Liver (tissue), 9 donors: ENCODE results near the gene SSPN. TPM values are rescaled to one million over a fixed set of nuclear protein-coding genes. Genes with fewer than 3 reads are reported as not detected.

Experiments
- DNase-seq: peaks from one replicate; pipeline ENCODE4 v3.0.0-alpha.2; 2017; ENCODE audit warnings: low spot score
- H3K27ac ChIP-seq, 2 donors: one replicate each; pipeline ENCODE4 v1.7.0; 2013; ENCODE audit warnings: inconsistent platforms in 2 of 2, low read length in 2 of 2, control low read depth in 1 of 2, low read depth in 1 of 2, mild to moderate bottlenecking in 1 of 2
- H3K27me3 ChIP-seq, 4 donors: one replicate each; pipeline versions ENCODE4 v1.6.1 to v1.7.0; 2013; ENCODE audit warnings: low read length in 3 of 4, inconsistent platforms in 1 of 4, mild to moderate bottlenecking in 1 of 4, moderate library complexity in 1 of 4; ENCODE audit not compliant: control insufficient read depth in 4 of 4, insufficient read depth in 4 of 4
- H3K36me3 ChIP-seq, 4 donors: one replicate each; pipeline versions ENCODE4 v1.6.1 to v1.7.0; 2013; ENCODE audit warnings: low read length in 3 of 4, mild to moderate bottlenecking in 3 of 4, low read depth in 1 of 4, moderate library complexity in 1 of 4; ENCODE audit not compliant: control insufficient read depth in 4 of 4, insufficient read depth in 3 of 4
- H3K4me1 ChIP-seq, 4 donors: one replicate each; pipeline versions ENCODE4 v1.6.1 to v1.7.0; 2013; ENCODE audit warnings: low read length in 3 of 4, mild to moderate bottlenecking in 3 of 4, moderate library complexity in 1 of 4; ENCODE audit not compliant: control insufficient read depth in 4 of 4, insufficient read depth in 4 of 4
- H3K4me3 ChIP-seq, 3 donors: one replicate each; pipeline versions ENCODE4 v1.6.1 to v1.7.0; 2013; ENCODE audit warnings: low read length in 3 of 3, control low read depth in 1 of 3, low read depth in 1 of 3, mild to moderate bottlenecking in 1 of 3
- H3K9ac ChIP-seq, 2 donors: one replicate each; pipeline ENCODE4 v1.7.0; 2013; ENCODE audit warnings: low read length in 2 of 2, mild to moderate bottlenecking in 2 of 2, moderate library complexity in 2 of 2, control low read depth in 1 of 2, low read depth in 1 of 2
- H3K9me3 ChIP-seq, 4 donors: one replicate each; pipeline versions ENCODE4 v1.6.1 to v1.7.0; 2013; ENCODE audit warnings: low read length in 3 of 4; ENCODE audit not compliant: control insufficient read depth in 4 of 4
- ATF3 ChIP-seq: IDR thresholded peaks from 2 replicates; pipeline ENCODE4 v1.6.1; 2016; ENCODE audit warnings: antibody characterized with exemption
- CTCF ChIP-seq: fragments of 150-350 bp; IDR thresholded peaks from 2 replicates; pipeline ENCODE4 v1.5.1; 2017; ENCODE audit warnings: improper control_type of control experiment, low read depth, low read length; ENCODE audit not compliant: missing input control
- EGR1 ChIP-seq, 2 donors: IDR thresholded peaks; 2 replicates each; pipeline ENCODE4 v1.6.1; 2016 to 2018; ENCODE audit warnings: antibody characterized with exemption in 2 of 2, low read depth in 2 of 2
- FOXA1 ChIP-seq: IDR thresholded peaks from 2 replicates; pipeline ENCODE4 v1.6.1; 2016; ENCODE audit warnings: antibody characterized with exemption
- FOXA2 ChIP-seq: IDR thresholded peaks from 2 replicates; pipeline ENCODE4 v1.6.1; 2016; ENCODE audit warnings: antibody characterized with exemption
- GABPA ChIP-seq, 2 donors: IDR thresholded peaks in 1 of 2; conservative IDR thresholded peaks in 1 of 2; 2 replicates each; pipeline ENCODE4 v1.6.1; 2016; ENCODE audit warnings: antibody characterized with exemption in 2 of 2, mild to moderate bottlenecking in 1 of 2, moderate library complexity in 1 of 2
- HNF4A ChIP-seq, 2 donors: conservative IDR thresholded peaks; 2 replicates each; pipeline ENCODE4 v1.6.1; 2016; ENCODE audit warnings: antibody characterized with exemption in 2 of 2, mild to moderate bottlenecking in 2 of 2
- HNF4G ChIP-seq: IDR thresholded peaks from 2 replicates; pipeline ENCODE4 v1.6.1; 2016; ENCODE audit warnings: antibody characterized with exemption
- JUND ChIP-seq, 2 donors: IDR thresholded peaks; 2 replicates each; pipeline ENCODE4 v1.6.1; 2016; ENCODE audit warnings: antibody characterized with exemption in 2 of 2
- MAX ChIP-seq: IDR thresholded peaks from 2 replicates; pipeline ENCODE4 v1.6.1; 2016; ENCODE audit warnings: antibody characterized with exemption
- NR2F2 ChIP-seq: IDR thresholded peaks from 2 replicates; pipeline ENCODE4 v1.6.1; 2016; ENCODE audit warnings: antibody characterized with exemption
- RAD21 ChIP-seq, 2 donors: IDR thresholded peaks; 2 replicates each; pipeline ENCODE4 v1.6.1; 2016; ENCODE audit warnings: antibody characterized with exemption in 2 of 2, mild to moderate bottlenecking in 2 of 2
- REST ChIP-seq: IDR thresholded peaks from 2 replicates; pipeline ENCODE4 v1.6.1; 2016; ENCODE audit warnings: antibody characterized with exemption, mild to moderate bottlenecking
- RXRA ChIP-seq, 2 donors: IDR thresholded peaks; 2 replicates each; pipeline ENCODE4 v1.6.1; 2017 to 2018; ENCODE audit warnings: antibody characterized with exemption in 2 of 2, mild to moderate bottlenecking in 1 of 2
- SP1 ChIP-seq: IDR thresholded peaks from 2 replicates; pipeline ENCODE4 v1.6.1; 2018; ENCODE audit warnings: antibody characterized with exemption, mild to moderate bottlenecking
- TAF1 ChIP-seq: conservative IDR thresholded peaks from 2 replicates; pipeline ENCODE4 v1.6.1; 2016; ENCODE audit warnings: antibody characterized with exemption, mild to moderate bottlenecking
- YY1 ChIP-seq: IDR thresholded peaks from 2 replicates; pipeline ENCODE4 v1.6.1; 2016; ENCODE audit warnings: antibody characterized with exemption, mild to moderate bottlenecking
- ZBTB33 ChIP-seq: IDR thresholded peaks from 2 replicates; pipeline ENCODE4 v1.6.1; 2016; ENCODE audit warnings: antibody characterized with exemption
- WGBS: extraction: QIAGEN DNeasy Blood & Tissue Kit; methylation state at CpG from one replicate; pipeline ENCODE4 v1.1.7; 2013; 5-methylcytosine and 5-hydroxymethylcytosine counted together
- polyA plus RNA-seq, 2 donors: library from polyadenylated mRNA; stranded (reverse) in 1 of 2; unstranded in 1 of 2; fragments of 200-250 nt in 1 of 2; fragments of >200 nt in 1 of 2; fragmentation: Nextera tagmentation in 1 of 2; extraction: Ambion mirVana in 1 of 2; gene quantifications; one replicate each; pipeline versions ENCODE4 v1.2.1 to v1.2.3, GENCODE V29; 2013 to 2015
- total RNA-seq, 2 donors: library from RNA; depleted of rRNA; stranded (reverse); fragments of >200 nt; gene quantifications; one replicate each; pipeline ENCODE4 v1.2.3, GENCODE V29; 2014
- donor health status: healthy.
- donor health status: healthy.
- donor health status: healthy.
- donor health status: healthy.
- donor health status: healthy.

SSPN gene
- total and polyA plus RNA-seq, 4 donors = 0.33 to 0.67 (median 0.46) TPM

GRCh38 chr12:26219736-26220135 is 24.4 kb downstream of the SSPN start:
- Histone ChIP-seq H3K9me3 (no peaks in the 10 kb centered on the region), H3K4me3 (no peak overlapping the region), H3K27ac (no peak overlapping the region), H3K4me1 (no peaks in the 10 kb centered on the region), H3K36me3 (no peaks in the 10 kb centered on the region), H3K27me3 (peaks cover 0 to 2% (median 0%) of the 10 kb centered on the region in 4 donors), H3K9ac (no peak overlapping the region)
- DNase-seq = no peak
- 89% methylated on average over 6 of the region's 6 CpGs for WGBS
- no peak for TF ChIP-seq RAD21 (IDR thresholded peaks at IDR 0.05)
- no peak for TF ChIP-seq NR2F2
- TF ChIP-seq MAX = no peak
- no peak for TF ChIP-seq RXRA (IDR thresholded peaks at IDR 0.05)
- no peak for TF ChIP-seq CTCF
- TF ChIP-seq EGR1 (IDR thresholded peaks at IDR 0.05; ENCODE audit: low read depth in 2 of 2) = no peak
- no peak for TF ChIP-seq TAF1
- TF ChIP-seq FOXA2 = no peak
- TF ChIP-seq HNF4G = no peak
- no peak for TF ChIP-seq YY1
- no peak for TF ChIP-seq SP1
- TF ChIP-seq GABPA (IDR thresholded peaks at IDR 0.05 in 1 of 2, conservative IDR thresholded peaks at IDR 0.05 in 1 of 2) = no peak
- TF ChIP-seq HNF4A (conservative IDR thresholded peaks at IDR 0.05) = no peak
- TF ChIP-seq ZBTB33 = no peak
- TF ChIP-seq FOXA1 = no peak
- TF ChIP-seq JUND (IDR thresholded peaks at IDR 0.05) = no peak

GRCh38 chr12:26224657-26225056 is 29.3 kb downstream of the SSPN start:
- Histone ChIP-seq H3K27ac (no peak overlapping the region), H3K27me3 (peaks cover 0 to 13% (median 0%) of the 10 kb centered on the region in 4 donors), H3K9ac (no peak overlapping the region), H3K9me3 (no peaks in the 10 kb centered on the region), H3K4me3 (no peak overlapping the region), H3K36me3 (no peaks in the 10 kb centered on the region), H3K4me1 (peaks cover 3 to 10% (median 5%) of the 10 kb centered on the region in 4 donors)
- 88% methylated on average over 5 of the region's 5 CpGs for WGBS
- no peak for DNase-seq
- TF ChIP-seq ATF3 (no peak), EGR1 (IDR thresholded peaks at IDR 0.05; ENCODE audit: low read depth in 2 of 2) (no peak), FOXA2 (no peak), REST (no peak), HNF4G (no peak), SP1 (no peak), NR2F2 (no peak), YY1 (no peak), HNF4A (conservative IDR thresholded peaks at IDR 0.05) (no peak), RAD21 (IDR thresholded peaks at IDR 0.05) (no peak), GABPA (IDR thresholded peaks at IDR 0.05 in 1 of 2, conservative IDR thresholded peaks at IDR 0.05 in 1 of 2) (no peak)
